Activated CD4-positive, alpha-beta T cell treated with anti-CD3 and anti-CD28 coated beads for 24 hours (primary cell): ENCODE results near the gene ENPP6.

Experiments
- DNase-seq, 2 donors: peaks; one replicate each; pipeline ENCODE4 v3.0.0-alpha.2; 2020; ENCODE audit warnings: low read depth in 2 of 2

Gene ENPP6

GRCh38 chr4:184190711-184191110, 27.0 kb downstream of the ENPP6 start:
- DNase-seq, result no peak

GRCh38 chr4:184189966-184190365, 27.7 kb downstream of the ENPP6 start:
- no peak for DNase-seq

- no peak for DNase-seq
These were observed 29.0 kb downstream of the ENPP6 start for GRCh38 chr4:184188443-184189400.

GRCh38 chr4:184177271-184177670, 40.4 kb downstream of the ENPP6 start:
- DNase-seq, result no peak

GRCh38 chr4:184174571-184175488, 42.8 kb downstream of the ENPP6 start:
- no peak for DNase-seq

- DNase-seq, result no peak
These were observed 46.7 kb downstream of the ENPP6 start for GRCh38 chr4:184171011-184171410.

- no peak for DNase-seq
These were observed 48.3 kb downstream of the ENPP6 start for GRCh38 chr4:184169225-184169867.

GRCh38 chr4:184168406-184169019, 49.2 kb downstream of the ENPP6 start:
- DNase-seq, result peak; percentile 44 to 54

- no peak for DNase-seq
These were observed 50.1 kb downstream of the ENPP6 start for GRCh38 chr4:184167576-184167975.

- no peak for DNase-seq
These were observed 50.9 kb downstream of the ENPP6 start for GRCh38 chr4:184166736-184167135.

- DNase-seq, result no peak
These were observed 52.4 kb downstream of the ENPP6 start for GRCh38 chr4:184165291-184165690.

GRCh38 chr4:184163813-184164212, 53.9 kb downstream of the ENPP6 start:
- peak in 1 of 2 donors; percentile 9 for DNase-seq

GRCh38 chr4:184162596-184162995, 55.1 kb downstream of the ENPP6 start:
- DNase-seq, result no peak

- no peak for DNase-seq
These were observed 60.4 kb downstream of the ENPP6 start for GRCh38 chr4:184157322-184157721.

GRCh38 chr4:184156163-184156920, 61.3 kb downstream of the ENPP6 start:
- no peak for DNase-seq

- no peak for DNase-seq
These were observed 63.5 kb downstream of the ENPP6 start for GRCh38 chr4:184154199-184154598.

- no peak for DNase-seq
These were observed 63.9 kb downstream of the ENPP6 start for GRCh38 chr4:184153781-184154180.

GRCh38 chr4:184151988-184152485, 65.6 kb downstream of the ENPP6 start:
- DNase-seq, result no peak

GRCh38 chr4:184150102-184150839, 67.4 kb downstream of the ENPP6 start:
- no peak for DNase-seq
